Gastrocnemius medialis (tissue), 4 donors: Measurements from ENCODE around the gene WSB1. TPM values are rescaled to one million over a fixed set of nuclear protein-coding genes. Genes with fewer than 3 reads are reported as not detected.

Experiments used
- ATAC-seq, 2 donors: fragments of 150-250 bp; one replicate each; pipeline ENCODE4 v1.9.1; 2016
- DNase-seq, 2 donors: peaks; one replicate each; pipeline ENCODE4 v3.0.0-alpha.2; 2019
- H3K27ac ChIP-seq, 4 donors: fragments of 200-600 bp; sonication (generic); 1 replicate in 1 of 4; 2 replicates in 3 of 4; pipeline ENCODE4 v1.5.1; 2016 to 2018; ENCODE audit warnings: mild to moderate bottlenecking in 2 of 4, moderate library complexity in 1 of 4
- H3K27me3 ChIP-seq, 3 donors: fragments of 200-600 bp; sonication (generic) in 2 of 3; 1 replicate in 1 of 3; 2 replicates in 2 of 3; pipeline versions ENCODE4 v1.5.1 to v1.6.0; 2016 to 2019; ENCODE audit warnings: mild to moderate bottlenecking in 1 of 3, moderate library complexity in 1 of 3
- H3K36me3 ChIP-seq, 2 donors: fragments of 200-600 bp; sonication (generic) in 1 of 2; one replicate each; pipeline ENCODE4 v1.5.1; 2017 to 2018
- H3K4me1 ChIP-seq, 2 donors: fragments of 200-600 bp; sonication (generic) in 1 of 2; one replicate each; pipeline ENCODE4 v1.5.1; 2016 to 2017; ENCODE audit warnings: mild to moderate bottlenecking in 2 of 2
- H3K4me3 ChIP-seq, 4 donors: fragments of 200-600 bp; sonication (generic) in 3 of 4; 1 replicate in 1 of 4; 2 replicates in 3 of 4; pipeline ENCODE4 v1.5.1; 2016 to 2019; ENCODE audit warnings: mild to moderate bottlenecking in 2 of 4
- H3K9me3 ChIP-seq, 3 donors: fragments of 200-600 bp; sonication (generic) in 2 of 3; 1 replicate in 1 of 3; 2 replicates in 2 of 3; pipeline ENCODE4 v1.5.1; 2016 to 2019
- POLR2A ChIP-seq, 2 donors: fragments of 450-650 bp; IDR thresholded peaks; one replicate each; pipeline ENCODE4 v1.6.1; 2017; ENCODE audit warnings: antibody characterized with exemption in 2 of 2, mild to moderate bottlenecking in 2 of 2, moderate library complexity in 2 of 2
- in situ Hi-C, 4 donors: fragments of 200-750 bp; cut with MboI; loops; one replicate each; pipeline versions ENCODE4 v1.15.0 to v1.8.0; 2017; ENCODE audit warnings: low sequenced_read_pairs in 4 of 4
- intact Hi-C: fragments of 100-400 bp; cut with DNase I; formaldehyde crosslinking; loops from one replicate; pipeline ENCODE4 v1.15.1; 2023; ENCODE audit warnings: low total_unique reads
- total RNA-seq, 4 donors: library from RNA; depleted of rRNA; stranded (reverse); fragments of >200 nt; gene quantifications; one replicate each; pipeline versions ENCODE4 v1.1.0 to v1.2.3, GENCODE V29; 2016
- TF ChIP-seq, protein P1 (sequence below), 5 experiments: fragments of 450-650 bp in 3 of 5; fragments of 200-600 bp in 2 of 5; sonication (generic) in 2 of 5; IDR thresholded peaks in 4 of 5; conservative IDR thresholded peaks in 1 of 5; 1 replicate in 4 of 5; 2 replicates in 1 of 5; pipeline ENCODE4 v1.5.1; 2016 to 2019; ENCODE audit warnings: antibody characterized with exemption in 5 of 5, mild to moderate bottlenecking in 3 of 5, moderate library complexity in 3 of 5

WSB1 gene
- total RNA-seq, 4 donors from 2014 or later, result 15.8 to 48.1 (median 20.4) TPM

DNA sequence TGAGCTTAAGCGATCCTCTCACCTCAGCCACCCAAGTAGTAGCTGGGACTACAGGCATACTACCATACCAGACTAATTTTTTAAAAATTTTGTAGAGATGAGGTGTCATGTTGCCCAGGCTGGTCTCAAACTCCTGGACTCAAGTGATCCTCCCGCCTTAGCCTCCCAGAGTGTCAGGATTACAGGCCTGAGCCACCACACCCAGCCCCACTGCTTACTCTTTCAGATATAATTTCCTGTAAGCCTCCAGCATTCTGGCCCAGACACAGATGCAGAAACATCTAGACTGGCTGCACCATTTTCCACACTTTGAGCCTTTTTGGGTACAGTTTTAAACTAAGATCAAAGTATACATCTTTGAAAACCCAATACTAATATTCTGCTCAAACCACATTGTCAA, 8.4 kb upstream of the WSB1 start:
- ATAC-seq, result no peak
- Histone ChIP-seq H3K27me3 (no peaks in the 10 kb centered on the region), H3K4me3 (no peak overlapping the region), H3K9me3 (no peaks in the 10 kb centered on the region), H3K27ac (no peak overlapping the region), H3K4me1 (peaks cover 0 to 7% of the 10 kb centered on the region in 2 donors), H3K36me3 (no peaks in the 10 kb centered on the region)
- intact Hi-C loops, result no loop called here
- in situ Hi-C loops, result no loop called here
- no peak for DNase-seq
- TF ChIP-seq, protein P1, sequence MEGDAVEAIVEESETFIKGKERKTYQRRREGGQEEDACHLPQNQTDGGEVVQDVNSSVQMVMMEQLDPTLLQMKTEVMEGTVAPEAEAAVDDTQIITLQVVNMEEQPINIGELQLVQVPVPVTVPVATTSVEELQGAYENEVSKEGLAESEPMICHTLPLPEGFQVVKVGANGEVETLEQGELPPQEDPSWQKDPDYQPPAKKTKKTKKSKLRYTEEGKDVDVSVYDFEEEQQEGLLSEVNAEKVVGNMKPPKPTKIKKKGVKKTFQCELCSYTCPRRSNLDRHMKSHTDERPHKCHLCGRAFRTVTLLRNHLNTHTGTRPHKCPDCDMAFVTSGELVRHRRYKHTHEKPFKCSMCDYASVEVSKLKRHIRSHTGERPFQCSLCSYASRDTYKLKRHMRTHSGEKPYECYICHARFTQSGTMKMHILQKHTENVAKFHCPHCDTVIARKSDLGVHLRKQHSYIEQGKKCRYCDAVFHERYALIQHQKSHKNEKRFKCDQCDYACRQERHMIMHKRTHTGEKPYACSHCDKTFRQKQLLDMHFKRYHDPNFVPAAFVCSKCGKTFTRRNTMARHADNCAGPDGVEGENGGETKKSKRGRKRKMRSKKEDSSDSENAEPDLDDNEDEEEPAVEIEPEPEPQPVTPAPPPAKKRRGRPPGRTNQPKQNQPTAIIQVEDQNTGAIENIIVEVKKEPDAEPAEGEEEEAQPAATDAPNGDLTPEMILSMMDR (IDR thresholded peaks at IDR 0.05 in 4 of 5, conservative IDR thresholded peaks at IDR 0.05 in 1 of 5), result no peak
- TF ChIP-seq POLR2A (IDR thresholded peaks at IDR 0.05), result no peak

- Histone ChIP-seq H3K4me1 (peaks cover 0 to 7% of the 10 kb centered on the region in 2 donors), H3K27me3 (no peaks in the 10 kb centered on the region), H3K27ac (no peak overlapping the region), H3K4me3 (no peak overlapping the region), H3K36me3 (no peaks in the 10 kb centered on the region), H3K9me3 (no peaks in the 10 kb centered on the region)
- in situ Hi-C loops (no loop called here), intact Hi-C loops (no loop called here)
- ATAC-seq (no peak), DNase-seq (no peak)
- TF ChIP-seq, protein P1 (IDR thresholded peaks at IDR 0.05 in 4 of 5, conservative IDR thresholded peaks at IDR 0.05 in 1 of 5), result no peak
Observed at GRCh38 chr17:27288183-27288582, 5.7 kb upstream of the WSB1 start.

GRCh38 chr17:27289856-27290255, 4.1 kb upstream of the WSB1 start:
- Histone ChIP-seq H3K36me3 (no peaks in the 10 kb centered on the region), H3K27ac (no peak overlapping the region), H3K4me3 (no peak overlapping the region), H3K4me1 (peaks cover 4 to 10% of the 10 kb centered on the region in 2 donors), H3K9me3 (no peaks in the 10 kb centered on the region), H3K27me3 (no peaks in the 10 kb centered on the region)
- no peak for DNase-seq
- intact Hi-C loops, result no loop called here
- in situ Hi-C loops, result no loop called here
- ATAC-seq, result no peak
- TF ChIP-seq, protein P1 (IDR thresholded peaks at IDR 0.05 in 4 of 5, conservative IDR thresholded peaks at IDR 0.05 in 1 of 5), result no peak
- TF ChIP-seq POLR2A (IDR thresholded peaks at IDR 0.05), result no peak

- Histone ChIP-seq H3K4me3 (no peak overlapping the region), H3K27me3 (no peaks in the 10 kb centered on the region), H3K9me3 (no peaks in the 10 kb centered on the region), H3K27ac (no peak overlapping the region), H3K36me3 (no peaks in the 10 kb centered on the region), H3K4me1 (peaks cover 13 to 14% of the 10 kb centered on the region in 2 donors)
- intact Hi-C loops, result no loop called here
- TF ChIP-seq, protein P1 (IDR thresholded peaks at IDR 0.05 in 4 of 5, conservative IDR thresholded peaks at IDR 0.05 in 1 of 5), result no peak
- no peak for TF ChIP-seq POLR2A (IDR thresholded peaks at IDR 0.05)
- ATAC-seq (no peak), DNase-seq (no peak)
- in situ Hi-C loops, result no loop called here
Observed at GRCh38 chr17:27290916-27291598, 2.9 kb upstream of the WSB1 start.
